ENCODE data around the gene PCSK4. TPM values are rescaled to one million over a fixed set of nuclear protein-coding genes. Genes with fewer than 3 reads are reported as not detected.

PCSK4 gene
- total and polyA plus RNA-seq, 2 of the 4 experiments (the other 2 are of a cell fraction): 0.72 to 1.7 TPM

DNA sequence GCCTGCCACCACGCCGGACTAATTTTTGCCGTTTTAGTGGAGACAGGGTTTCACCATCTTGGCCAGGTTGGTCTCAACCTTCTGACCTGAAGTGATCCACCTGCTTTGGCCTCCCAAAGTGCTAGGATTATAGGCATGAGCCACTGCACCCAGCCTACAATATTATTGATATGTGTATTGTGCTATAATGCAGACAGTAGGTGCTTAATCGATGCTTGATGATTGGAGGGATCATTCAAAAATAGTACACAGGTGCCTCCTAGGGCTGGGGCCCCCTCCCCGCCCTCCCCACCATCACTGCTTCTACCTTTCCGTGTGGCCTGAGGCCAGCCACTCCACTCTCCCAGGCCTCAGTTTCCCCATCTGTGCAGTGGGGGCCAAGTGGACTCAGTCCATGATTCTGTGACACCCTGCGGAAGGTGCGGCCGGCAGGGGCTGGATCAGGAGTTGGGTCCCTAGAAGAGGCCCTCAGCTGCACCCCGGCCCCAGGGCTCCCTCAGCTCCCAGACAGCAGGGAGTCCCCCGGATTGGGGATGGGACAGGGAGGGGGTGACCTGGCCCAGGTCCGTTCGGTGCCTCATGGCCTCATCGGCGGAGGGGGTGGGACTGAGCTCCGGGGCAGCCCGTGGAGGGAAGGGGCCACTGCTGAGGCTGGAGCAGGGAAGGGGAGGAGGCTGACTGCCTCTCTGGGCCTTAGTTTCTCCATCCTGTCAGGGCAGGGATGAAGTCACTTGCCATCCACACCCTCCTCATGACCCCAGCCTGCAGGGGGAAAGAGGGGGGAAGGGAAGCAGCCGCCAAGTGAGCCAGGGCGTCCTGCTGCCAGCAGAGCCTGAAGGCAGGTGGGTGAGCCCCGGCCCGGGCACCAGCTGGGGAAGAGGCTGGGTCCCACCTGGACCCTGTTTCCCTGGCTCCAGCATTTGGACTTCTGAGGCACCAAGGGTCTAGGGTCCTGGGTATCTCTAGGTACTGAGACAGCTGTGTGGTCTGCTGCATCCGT lies 21.5 kb upstream of the PCSK4 start:
- Histone ChIP-seq H3K36me3 (ENCODE audit: control insufficient read depth, insufficient read depth, low read length) (peaks cover 5% of the 10 kb centered on the region; the same call in 1 of the 2 replicates), H2BK5ac (ENCODE audit: low read depth, low read length, poor library complexity, severe bottlenecking) (no peak overlapping the region), H3K4ac (ENCODE audit: low read depth, low read length) (peak overlapping the region; percentile 1; the same call in 1 of the 2 replicates), H4K8ac (ENCODE audit: low read depth in 2 of 2, low read length in 2 of 2) (no peak overlapping the region), H3K9me1 (ENCODE audit: insufficient read depth, low read length) (no peaks in the 10 kb centered on the region; the same call in 1 of the 2 replicates), H3K56ac (ENCODE audit: extremely low read depth, insufficient read depth, low read length) (no peak overlapping the region), H3K18ac (ENCODE audit: low read depth, low read length) (no peak overlapping the region), H3K9me3 (ENCODE audit: control insufficient read depth, insufficient read depth, low read length) (peaks cover 2% of the 10 kb centered on the region; the same call in 1 of the 2 replicates), H3K4me3 (ENCODE audit: insufficient read depth, low read depth, low read length) (no peak overlapping the region), H2BK120ac (ENCODE audit: low read depth, low read length) (no peak overlapping the region), H3K79me1 (ENCODE audit: low read depth in 1 of 2, low read length in 2 of 2) (peaks cover 4 to 15% of the 10 kb centered on the region in 2 experiments; a peak in 1 of 4 replicates), H2BK20ac (ENCODE audit: low read depth, low read length) (no peak overlapping the region), H2AFZ (replicated peaks; ENCODE audit: low read length, poor library complexity) (peak overlapping the region; percentile 16), H3K4me1 (ENCODE audit: control insufficient read depth, insufficient read depth, low read length) (peaks cover 6% of the 10 kb centered on the region), H3K27ac (ENCODE audit: insufficient read depth, low read length) (no peak overlapping the region), H3K4me2 (ENCODE audit: low read depth, low read length) (peak overlapping the region; percentile 12), H3K9ac (ENCODE audit: low read depth, low read length) (no peak overlapping the region), H4K5ac (ENCODE audit: low read depth, low read length) (no peak overlapping the region), H3K27me3 (ENCODE audit: control insufficient read depth, insufficient read depth, low read length) (no peaks in the 10 kb centered on the region), H2BK15ac (ENCODE audit: low read depth, low read length) (no peak overlapping the region), H4K91ac (ENCODE audit: insufficient read depth, low read depth, low read length) (no peak overlapping the region), H3K14ac (replicated peaks; ENCODE audit: low read depth, low read length) (no peak overlapping the region), H4K20me1 (ENCODE audit: insufficient read depth, low read length) (peaks cover 6% of the 10 kb centered on the region; the same call in 1 of the 2 replicates), H3K23ac (ENCODE audit: low read depth, low read length) (no peak overlapping the region), H2AK9ac (replicated peaks; ENCODE audit: low read depth, low read length, poor library complexity) (peak overlapping the region; percentile 65), H2AK5ac (ENCODE audit: low read depth, low read length) (peak overlapping the region; percentile 54; the same call in 1 of the 2 replicates)
- TF ChIP-seq POLR2A (IDR thresholded peaks at IDR 0.05; ENCODE audit: low read depth, low read length): no peak
- TF ChIP-seq RAD21 (IDR thresholded peaks at IDR 0.05; ENCODE audit: low read length): no peak
- TF ChIP-seq CHD1 (IDR thresholded peaks at IDR 0.05; ENCODE audit: low read depth, low read length): no peak
- TF ChIP-seq NFE2L2 (IDR thresholded peaks at IDR 0.05; ENCODE audit: low read depth, low read length): no peak
- TF ChIP-seq RFX5 (IDR thresholded peaks at IDR 0.05; ENCODE audit: low read depth, low read length): no peak
- ATAC-seq (ENCODE audit: low read depth) (no peak), DNase-seq (no peak)
- ChIA-PET POLR2A (ENCODE audit: unreplicated experiment) (no interaction called here), CTCF (no interaction called here)
- BruUV-seq (replicated peaks): no TSS peak
- dilution Hi-C loops (cut with HindIII; ENCODE audit: low sequenced_read_pairs, unreplicated experiment) (no loop called here), intact Hi-C loops (cut with micrococcal nuclease) (no loop called here), in situ Hi-C loops (cut with MboI; ENCODE audit: low sequenced_read_pairs) (no loop called here)
- WGBS, 2 experiments (ENCODE audit: extremely low coverage in 2 of 2, insufficient read length in 1 of 2): 60% methylated on average over 1 of the region's 22 CpGs; no CpG with 5 or more reads in 1 of the 2 experiments

Measured in IMR-90 (cell line).